ENCODE data around the gene COL5A1. TPM values are rescaled to one million over a fixed set of nuclear protein-coding genes. Genes with fewer than 3 reads are reported as not detected.
A peak's percentile ranks its signal among the peaks of the same experiment; 100 is the strongest.

COL5A1 gene
- total RNA-seq, 8 experiments from 2014 or later, result 1.9 to 141 (median 3.6) TPM

- Histone ChIP-seq H3K4me3 (no peak overlapping the region), H3K4me1 (replicated peaks in 1 of 2) (peaks cover 0 to 5% of the 10 kb centered on the region in 2 donors), H3K27ac (no peak overlapping the region)
- ATAC-seq (replicated peaks in 6 of 8), result no peak
- in situ Hi-C loops (cut with MboI; ENCODE audit: low pct_unique_long_range_greater_than_20kb in 2 of 9, low sequenced_read_pairs in 9 of 9, unreplicated experiment in 9 of 9), result no loop called here
- 72 to 100% (median 89%) methylated on average over 1 to 11 of the region's 15 CpGs; no CpG with 5 or more reads in 5 of the 10 experiments for WGBS, 10 experiments
These were observed 29.9 kb downstream of the COL5A1 start for GRCh38 chr9:134671341-134672113.

- Histone ChIP-seq H3K4me3 (no peak overlapping the region), H3K4me1 (replicated peaks in 1 of 2) (peaks cover 16 to 27% of the 10 kb centered on the region in 2 donors), H3K27ac (no peak overlapping the region)
- in situ Hi-C loops (cut with MboI; ENCODE audit: low pct_unique_long_range_greater_than_20kb in 2 of 9, low sequenced_read_pairs in 9 of 9, unreplicated experiment in 9 of 9), result loop anchor here in 2 of 9 experiments (25.0 kb wide), 2 partner anchors 214 to 736 kb away; no protein-coding TSS in a partner anchor
- ATAC-seq (replicated peaks in 6 of 8), result no peak
- 26 to 86% (median 54%) methylated on average over 2 to 4 of the region's 5 CpGs; no CpG with 5 or more reads in 2 of the 10 experiments for WGBS, 10 experiments
These were observed 34.8 kb downstream of the COL5A1 start for GRCh38 chr9:134676361-134676760.

- ATAC-seq (replicated peaks in 6 of 8), result no peak
- Histone ChIP-seq H3K4me3 (no peak overlapping the region), H3K4me1 (replicated peaks in 1 of 2) (peaks cover 17 to 30% of the 10 kb centered on the region in 2 donors), H3K27ac (no peak overlapping the region)
- in situ Hi-C loops (cut with MboI; ENCODE audit: low pct_unique_long_range_greater_than_20kb in 2 of 9, low sequenced_read_pairs in 9 of 9, unreplicated experiment in 9 of 9), result loop anchor here in 2 of 9 experiments (25.0 kb wide), 2 partner anchors 215 to 735 kb away; no protein-coding TSS in a partner anchor
- 67 to 100% (median 100%) methylated on average over 1 to 3 of the region's 6 CpGs for whole genome bisulfite sequencing, 10 experiments
These were observed 35.3 kb downstream of the COL5A1 start for GRCh38 chr9:134676886-134677285.

- no peak for ATAC-seq (replicated peaks in 6 of 8)
- Histone ChIP-seq H3K4me1 (replicated peaks in 1 of 2) (peaks cover 17 to 30% of the 10 kb centered on the region in 2 donors), H3K27ac (no peak overlapping the region), H3K4me3 (no peak overlapping the region)
- in situ Hi-C loops (cut with MboI; ENCODE audit: low pct_unique_long_range_greater_than_20kb in 2 of 9, low sequenced_read_pairs in 9 of 9, unreplicated experiment in 9 of 9), result loop anchor here in 2 of 9 experiments (25.0 kb wide), 2 partner anchors 215 to 735 kb away; no protein-coding TSS in a partner anchor
- 0 to 100% (median 92%) methylated on average over 1 to 7 of the region's 11 CpGs; no CpG with 5 or more reads in 2 of the 10 experiments for WGBS, 10 experiments
These were observed 36.1 kb downstream of the COL5A1 start for GRCh38 chr9:134677743-134678142.

- 40 to 100% (median 78%) methylated on average over 1 to 7 of the region's 8 CpGs; no CpG with 5 or more reads in 5 of the 10 experiments for WGBS, 10 experiments
- no peak overlapping the region for H3K4me3 ChIP-seq
- H3K4me1 ChIP-seq (replicated peaks in 1 of 2), result peaks cover 17 to 30% of the 10 kb centered on the region in 2 donors
- in situ Hi-C loops (cut with MboI; ENCODE audit: low pct_unique_long_range_greater_than_20kb in 2 of 9, low sequenced_read_pairs in 9 of 9, unreplicated experiment in 9 of 9), result loop anchor here in 2 of 9 experiments (25.0 kb wide), 2 partner anchors 216 to 734 kb away; no protein-coding TSS in a partner anchor
- H3K27ac ChIP-seq, result no peak overlapping the region
- ATAC-seq (replicated peaks in 6 of 8), result no peak
These were observed 36.6 kb downstream of the COL5A1 start for GRCh38 chr9:134678206-134678605.

- no peak overlapping the region for H3K4me3 ChIP-seq
- ATAC-seq (replicated peaks in 6 of 8), result peak in 4 of 8 experiments; percentile 24 to 40 (median 34)
- in situ Hi-C loops (cut with MboI; ENCODE audit: low pct_unique_long_range_greater_than_20kb in 2 of 9, low sequenced_read_pairs in 9 of 9, unreplicated experiment in 9 of 9), result loop anchor here in 2 of 9 experiments (25.0 kb wide), 2 partner anchors 217 to 733 kb away; no protein-coding TSS in a partner anchor
- H3K4me1 ChIP-seq (replicated peaks in 1 of 2), result peaks cover 17 to 30% of the 10 kb centered on the region in 2 donors
- no peak overlapping the region for H3K27ac ChIP-seq
- WGBS, 10 experiments, result 0 to 65% (median 44%) methylated on average over 2 to 4 of the region's 17 CpGs; no CpG with 5 or more reads in 6 of the 10 experiments
These were observed 37.3 kb downstream of the COL5A1 start for GRCh38 chr9:134678666-134679443.

GRCh38 chr9:134679616-134680392 is 38.2 kb downstream of the COL5A1 start:
- peaks cover 17 to 30% of the 10 kb centered on the region in 2 donors for H3K4me1 ChIP-seq (replicated peaks in 1 of 2)
- H3K27ac ChIP-seq, result no peak overlapping the region
- in situ Hi-C loops (cut with MboI; ENCODE audit: low pct_unique_long_range_greater_than_20kb in 2 of 9, low sequenced_read_pairs in 9 of 9, unreplicated experiment in 9 of 9), result loop anchor here in 2 of 9 experiments (25.0 kb wide), 2 partner anchors 218 to 732 kb away; no protein-coding TSS in a partner anchor
- no peak for ATAC-seq (replicated peaks in 6 of 8)
- H3K4me3 ChIP-seq, result no peak overlapping the region
- 60 to 93% (median 83%) methylated on average over 1 to 5 of the region's 19 CpGs; no CpG with 5 or more reads in 6 of the 10 experiments for WGBS, 10 experiments

GRCh38 chr9:134680393-134681060 is 38.9 kb downstream of the COL5A1 start:
- in situ Hi-C loops (cut with MboI; ENCODE audit: low pct_unique_long_range_greater_than_20kb in 2 of 9, low sequenced_read_pairs in 9 of 9, unreplicated experiment in 9 of 9), result loop anchor here in 2 of 9 experiments (25.0 kb wide), 2 partner anchors 218 to 732 kb away; no protein-coding TSS in a partner anchor
- peak in 1 of 8 experiments; percentile 3 for ATAC-seq (replicated peaks in 6 of 8)
- H3K4me1 ChIP-seq (replicated peaks in 1 of 2), result peaks cover 17 to 30% of the 10 kb centered on the region in 2 donors
- 80 to 100% methylated on average over 1 of the region's 18 CpGs; no CpG with 5 or more reads in 8 of the 10 experiments for WGBS, 10 experiments
- H3K27ac ChIP-seq, result peak overlapping the region in 1 of 2 donors; percentile 48
- no peak overlapping the region for H3K4me3 ChIP-seq

- Histone ChIP-seq H3K4me3 (no peak overlapping the region), H3K4me1 (replicated peaks in 1 of 2) (peaks cover 17 to 30% of the 10 kb centered on the region in 2 donors), H3K27ac (peak overlapping the region in 1 of 2 donors; percentile 48)
- in situ Hi-C loops (cut with MboI; ENCODE audit: low pct_unique_long_range_greater_than_20kb in 2 of 9, low sequenced_read_pairs in 9 of 9, unreplicated experiment in 9 of 9), result loop anchor here in 2 of 9 experiments (25.0 kb wide), 2 partner anchors 219 to 731 kb away; no protein-coding TSS in a partner anchor
- peak in 7 of 8 experiments; percentile 34 to 90 (median 83) for ATAC-seq (replicated peaks in 6 of 8)
- 33 to 100% (median 55%) methylated on average over 1 to 8 of the region's 22 CpGs; no CpG with 5 or more reads in 4 of the 10 experiments for WGBS, 10 experiments
These were observed 39.6 kb downstream of the COL5A1 start for GRCh38 chr9:134681061-134681661.

GRCh38 chr9:134682026-134682425 is 40.4 kb downstream of the COL5A1 start:
- no peak overlapping the region for H3K4me3 ChIP-seq
- 97% methylated on average over 12 of the region's 15 CpGs; no CpG with 5 or more reads in 9 of the 10 experiments for WGBS, 10 experiments
- no peak overlapping the region for H3K27ac ChIP-seq
- ATAC-seq (replicated peaks in 6 of 8), result no peak
- in situ Hi-C loops (cut with MboI; ENCODE audit: low pct_unique_long_range_greater_than_20kb in 2 of 9, low sequenced_read_pairs in 9 of 9, unreplicated experiment in 9 of 9), result loop anchor here in 2 of 9 experiments (25.0 kb wide), 2 partner anchors 220 to 730 kb away; no protein-coding TSS in a partner anchor
- H3K4me1 ChIP-seq (replicated peaks in 1 of 2), result peaks cover 17 to 30% of the 10 kb centered on the region in 2 donors

Data from motor neuron (in vitro differentiated cells).